ENCODE measurements around the gene UQCC3. TPM values are rescaled to one million over a fixed set of nuclear protein-coding genes. Genes with fewer than 3 reads are reported as not detected.
A peak's percentile ranks its signal among the peaks of the same experiment; 100 is the strongest.
"Not testable (repeated sequence)": the region's sequence is repeated elsewhere in the genome, so short reads cannot be mapped to it uniquely, and the experiment has no call there.

Gene UQCC3
- total RNA-seq, 2 experiments from 2014 or later = 5.0 to 5.7 TPM

DNA sequence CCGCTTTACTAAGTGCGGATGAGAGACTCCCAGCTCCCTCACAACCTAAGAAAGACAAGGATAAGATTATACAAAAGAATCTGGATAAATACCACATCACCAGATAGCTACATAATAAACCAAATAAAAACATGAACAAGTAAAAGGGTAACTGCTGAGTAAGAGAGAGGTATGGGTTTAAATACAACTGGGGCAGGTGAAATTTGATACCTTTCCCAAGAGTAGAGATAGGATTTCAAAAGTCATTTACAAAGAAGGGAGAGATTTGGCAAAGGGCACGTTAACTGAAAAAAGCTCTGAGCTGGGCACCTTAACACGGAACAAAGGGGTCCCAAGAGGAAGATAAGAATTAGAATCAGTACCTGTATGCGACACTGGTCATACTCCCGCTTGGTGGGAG is 5.7 kb downstream of the UQCC3 start:
- Mint-ChIP-seq H3K4me3 (peak overlapping the region; percentile 90), H3K27me3 (no peaks in the 10 kb centered on the region), H3K36me3 (peaks cover 38% of the 10 kb centered on the region), H3K27ac (peak overlapping the region; percentile 39), H3K4me1 (peaks cover 47% of the 10 kb centered on the region), H3K9me3 (no peaks in the 10 kb centered on the region)
- DNase-seq = no peak

DNA sequence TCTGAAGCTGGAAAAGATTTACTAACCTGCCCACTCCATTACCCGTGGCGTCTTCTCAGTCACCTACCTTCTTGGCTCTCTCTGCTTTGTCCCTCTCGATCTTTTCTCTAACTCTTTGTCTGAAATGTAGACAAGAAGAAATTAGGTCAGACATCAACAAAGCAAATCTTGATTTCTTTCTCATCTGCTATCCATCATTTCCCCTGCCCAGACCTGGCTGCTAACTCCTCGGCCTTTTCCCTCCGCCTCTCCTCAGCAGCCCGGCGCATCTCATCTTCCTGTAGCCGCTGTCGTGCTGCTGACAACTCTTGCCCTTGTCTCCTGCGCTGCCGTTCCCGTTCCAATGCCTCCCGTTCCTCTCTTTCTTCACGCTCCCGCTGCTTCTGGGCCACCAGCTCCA is 6.2 kb downstream of the UQCC3 start:
- DNase-seq = no peak
- peak overlapping the region; percentile 89 for H3K27ac Mint-ChIP-seq
- H3K9me3 Mint-ChIP-seq = no peaks in the 10 kb centered on the region
- H3K4me1 Mint-ChIP-seq = peaks cover 42% of the 10 kb centered on the region
- H3K4me3 Mint-ChIP-seq = peak overlapping the region; percentile 90
- H3K27me3 Mint-ChIP-seq = no peaks in the 10 kb centered on the region
- H3K36me3 Mint-ChIP-seq = peaks cover 32% of the 10 kb centered on the region

DNA sequence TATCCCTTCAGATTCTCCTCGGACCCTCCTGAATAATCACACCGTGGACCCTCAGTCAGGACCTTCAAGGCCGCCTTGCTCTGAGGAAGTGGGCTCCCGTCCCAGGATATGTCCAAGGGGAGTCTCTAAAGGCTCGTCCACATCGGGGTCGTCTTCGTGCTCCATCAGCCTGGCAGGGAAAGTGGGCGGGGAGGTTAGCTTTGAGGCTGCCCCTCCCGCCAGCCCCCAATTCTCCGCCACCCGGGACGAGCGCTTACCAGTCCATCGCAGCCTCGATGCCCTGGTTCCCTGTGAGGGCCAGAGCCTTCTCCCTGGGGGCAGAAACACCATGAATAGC is 6.9 kb downstream of the UQCC3 start:
- Mint-ChIP-seq H3K36me3 (peaks cover 29% of the 10 kb centered on the region), H3K27me3 (no peaks in the 10 kb centered on the region), H3K9me3 (no peaks in the 10 kb centered on the region), H3K4me1 (peaks cover 37% of the 10 kb centered on the region), H3K4me3 (peak overlapping the region; percentile 90), H3K27ac (peak overlapping the region; percentile 89)
- DNase-seq = no peak

DNA sequence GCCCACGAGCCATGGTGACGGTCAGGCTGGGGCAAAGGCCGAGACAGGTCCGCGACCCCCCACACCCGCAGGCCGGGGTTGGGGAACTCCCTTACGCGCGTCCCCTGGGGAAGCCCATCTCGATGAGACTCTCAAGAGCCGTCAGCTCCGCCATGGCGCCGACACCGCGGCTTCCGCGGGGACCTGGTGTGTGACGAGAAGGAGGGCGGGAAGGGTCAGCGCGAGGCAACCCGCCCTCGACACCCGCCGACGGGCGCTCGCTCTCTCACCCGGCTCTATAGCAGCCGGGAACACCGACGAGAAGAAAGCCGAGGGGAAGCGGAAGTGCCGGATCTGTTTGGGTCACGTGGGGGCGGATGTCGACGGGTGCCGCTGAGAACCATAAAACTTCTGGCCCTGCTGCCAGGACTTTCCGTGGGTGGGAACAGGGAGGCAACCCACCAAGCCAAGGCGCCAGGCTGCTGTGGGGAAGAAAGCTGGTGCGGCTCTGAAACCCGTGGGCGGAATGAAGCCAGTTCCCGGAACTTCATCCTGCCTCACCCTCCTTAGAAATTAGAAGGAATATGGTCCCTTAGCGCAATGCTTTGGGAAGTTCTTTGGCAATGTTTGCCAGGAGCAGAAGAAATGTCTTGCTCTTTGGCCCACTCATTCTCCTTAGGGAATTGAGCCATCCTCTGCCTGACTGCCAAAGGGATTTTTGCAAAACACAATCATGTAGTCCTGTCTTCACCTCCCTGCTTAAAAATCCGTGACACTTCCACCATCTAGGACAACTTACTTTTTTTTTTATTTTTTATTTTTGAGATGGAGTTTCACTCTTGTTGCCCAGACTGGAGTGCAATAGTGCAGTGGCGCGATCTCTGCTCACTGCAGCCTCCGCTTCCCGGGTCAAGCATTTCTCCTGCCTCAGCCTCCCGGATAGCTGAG is 7.6 kb downstream of the UQCC3 start, which contains the start of gene UBXN1:
UBXN1 (minus strand) TSS at position 304 of the 927 bp plus-strand sequence; CDS start at position 154, 150 bp downstream.
- no peaks in the 10 kb centered on the region for H3K9me3 Mint-ChIP-seq
- DNase-seq = peak; percentile 88
- peaks cover 34% of the 10 kb centered on the region for H3K4me1 Mint-ChIP-seq
- H3K4me3 Mint-ChIP-seq = peak within 1 kb of the TSS; percentile 90
- peaks cover 27% of the 10 kb centered on the region for H3K36me3 Mint-ChIP-seq
- H3K27me3 Mint-ChIP-seq = no peaks in the 10 kb centered on the region
- H3K27ac Mint-ChIP-seq = peak within 1 kb of the TSS; percentile 89

DNA sequence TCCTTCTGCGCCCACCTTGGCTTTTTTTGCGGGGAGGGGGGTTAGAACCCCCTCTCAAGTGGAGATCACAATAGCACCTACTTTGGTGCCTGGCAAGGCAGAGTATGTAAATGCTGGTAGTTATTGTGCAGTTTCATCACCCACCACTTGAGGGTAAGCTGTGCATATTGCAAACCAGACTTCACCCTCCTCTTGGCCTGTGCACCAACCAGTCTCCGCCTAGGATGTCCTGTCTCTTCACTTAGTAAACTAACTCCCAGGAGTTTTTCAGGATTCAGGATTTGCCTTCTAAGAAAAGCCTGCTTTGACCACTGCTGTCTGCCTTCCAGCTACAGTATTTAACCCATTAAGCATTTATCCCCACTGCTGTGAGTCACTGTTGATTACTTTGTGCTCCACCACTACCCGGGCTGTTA is 9.4 kb downstream of the UQCC3 start:
- Mint-ChIP-seq H3K9me3 (no peaks in the 10 kb centered on the region), H3K27me3 (no peaks in the 10 kb centered on the region), H3K4me3 (peak overlapping the region; percentile 42), H3K27ac (peak overlapping the region; percentile 75), H3K4me1 (peaks cover 32% of the 10 kb centered on the region), H3K36me3 (peaks cover 19% of the 10 kb centered on the region)
- DNase-seq = peak; percentile 38

DNA sequence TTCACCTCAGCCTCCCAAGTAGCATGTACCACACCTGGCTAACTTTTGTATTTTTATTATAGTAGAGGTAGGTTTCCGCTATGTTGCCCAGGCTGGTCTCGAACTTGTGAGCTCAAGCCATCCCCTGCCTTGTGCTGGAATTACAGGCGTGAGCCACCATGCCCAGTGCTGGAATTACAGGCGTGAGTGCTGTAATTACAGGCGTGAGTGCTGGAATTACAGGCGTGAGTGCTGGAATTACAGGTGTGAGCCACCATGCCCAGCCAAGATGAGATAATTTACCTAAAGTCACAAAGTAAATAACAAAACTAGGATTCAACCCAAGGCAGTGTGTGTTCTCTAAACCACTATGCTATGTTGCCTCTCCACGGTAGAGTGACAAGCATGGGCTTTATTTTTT is 11.0 kb downstream of the UQCC3 start:
- DNase-seq = no peak
- Mint-ChIP-seq H3K27me3 (peaks cover 10% of the 10 kb centered on the region), H3K4me3 (no peak overlapping the region), H3K27ac (no peak overlapping the region), H3K4me1 (peaks cover 20% of the 10 kb centered on the region), H3K9me3 (no peaks in the 10 kb centered on the region), H3K36me3 (peaks cover 9% of the 10 kb centered on the region)

DNA sequence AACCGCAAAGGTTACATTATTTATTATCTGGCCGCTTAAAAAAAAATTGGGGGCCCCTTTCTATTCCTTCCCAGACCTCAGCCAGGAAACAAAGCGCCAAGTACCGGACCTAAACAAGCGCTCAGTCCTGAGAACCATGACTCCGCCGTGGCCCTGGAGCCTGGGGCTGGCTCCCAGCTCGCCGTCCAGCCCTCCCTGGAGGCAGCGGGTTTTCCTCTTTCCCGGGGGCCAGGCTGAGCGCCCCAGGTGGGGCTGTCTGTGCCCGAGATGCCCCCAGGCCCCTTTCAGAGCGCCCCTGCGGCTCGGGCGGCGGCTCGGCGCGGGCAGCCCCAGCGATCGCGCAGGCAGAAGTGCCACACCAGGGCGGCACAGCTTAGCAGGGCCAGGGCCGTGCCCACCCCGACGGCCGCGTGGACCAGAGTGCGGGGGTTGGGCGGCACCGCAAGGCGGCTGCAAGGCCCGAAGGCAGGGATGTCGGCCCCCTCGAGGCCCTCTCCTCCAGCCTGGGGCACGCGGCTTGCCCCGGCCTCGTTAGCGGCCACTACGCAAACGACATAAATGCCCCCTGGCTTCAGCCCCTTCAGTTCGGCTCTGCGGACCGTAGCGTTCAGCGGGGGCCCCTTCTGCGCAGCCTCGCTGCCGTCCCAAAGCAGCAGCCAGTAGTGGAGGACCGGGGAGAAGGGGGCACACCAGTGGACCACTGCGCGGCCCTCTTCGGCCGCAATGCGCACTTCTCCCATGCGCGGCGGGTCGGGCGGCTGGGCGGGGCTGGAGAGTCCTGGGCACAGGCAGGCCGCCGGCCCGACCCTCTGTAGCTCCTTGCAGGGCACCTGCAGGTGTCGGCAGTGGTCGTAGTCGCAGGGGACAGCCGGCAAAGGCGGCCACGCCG is 16.3 kb downstream of the UQCC3 start:
- H3K4me1 Mint-ChIP-seq = no peaks in the 10 kb centered on the region

DNA sequence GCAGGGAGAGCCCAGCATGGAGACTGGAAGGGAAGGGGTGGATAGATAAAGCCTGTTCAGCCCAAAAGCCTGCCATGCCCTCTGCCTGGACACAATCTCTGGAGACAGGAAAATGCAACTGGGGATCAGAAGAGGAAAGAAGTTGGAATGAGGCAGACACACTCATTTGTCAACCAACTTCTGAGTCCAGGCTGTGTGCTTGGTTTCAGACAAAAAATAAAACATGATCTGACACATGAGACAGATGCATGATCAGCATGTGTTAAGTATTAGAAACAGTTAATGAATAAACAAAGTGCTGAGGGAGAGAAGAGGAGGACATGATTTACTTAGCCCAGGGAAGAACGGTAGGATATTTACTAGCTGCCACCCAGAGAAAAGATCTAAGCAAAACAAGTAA is 17.0 kb downstream of the UQCC3 start:
- Mint-ChIP-seq H3K4me1 (no peaks in the 10 kb centered on the region), H3K27ac (no peak overlapping the region), H3K4me3 (no peak overlapping the region), H3K27me3 (peaks cover 19% of the 10 kb centered on the region), H3K36me3 (peaks cover 15% of the 10 kb centered on the region), H3K9me3 (no peaks in the 10 kb centered on the region)
- no peak for DNase-seq

More for the DNA sequence above, 16.3 kb downstream of the UQCC3 start:
- Mint-ChIP-seq H3K27me3 (peaks cover 19% of the 10 kb centered on the region), H3K36me3 (peaks cover 12% of the 10 kb centered on the region), H3K27ac (no peak overlapping the region), H3K4me3 (no peak overlapping the region), H3K9me3 (no peaks in the 10 kb centered on the region)
- DNase-seq = no peak

DNA sequence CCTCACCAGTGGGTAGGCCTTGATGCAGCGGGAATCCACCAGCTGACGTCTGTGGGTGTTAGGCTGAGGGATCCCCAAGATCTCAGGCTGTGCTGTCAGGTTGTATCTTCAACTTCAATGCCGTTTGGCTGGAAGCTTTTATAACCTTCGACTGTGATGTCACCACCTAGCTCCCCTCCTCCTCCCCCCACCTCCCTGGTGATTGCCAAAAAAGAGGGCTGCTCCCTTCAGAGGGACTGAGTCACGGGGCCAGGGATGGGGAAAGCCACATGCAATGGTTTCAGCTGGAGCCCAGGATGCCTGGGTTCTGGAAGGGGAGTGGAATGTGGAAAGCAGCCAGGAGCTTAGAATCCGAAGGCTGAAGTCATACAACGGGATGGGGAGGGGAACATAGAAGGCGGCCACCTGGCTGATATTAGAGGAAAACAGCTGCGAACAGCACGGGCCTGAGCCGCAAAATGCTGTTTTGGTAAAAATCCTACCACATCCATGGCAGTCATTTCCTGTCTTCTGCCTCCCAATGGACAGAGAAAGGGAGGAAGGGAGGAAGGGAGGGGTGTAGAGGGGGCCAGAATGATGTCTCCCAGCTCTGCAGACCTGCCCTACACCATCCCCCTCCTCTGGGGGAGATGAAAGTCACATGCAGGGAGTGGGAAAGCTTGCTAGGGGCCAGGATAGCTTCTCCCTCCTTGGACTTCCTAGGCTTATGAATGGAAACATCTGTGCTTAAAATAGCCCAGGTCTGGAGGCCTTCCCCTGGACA is 18.1 kb downstream of the UQCC3 start, which contains the start of gene LRRN4CL:
LRRN4CL (minus strand) TSS at position 110 of the 763 bp plus-strand sequence. CDS start 1,022 bp downstream, outside the sequence.
- no peak for DNase-seq
- no peak within 1 kb of the TSS for H3K27ac Mint-ChIP-seq
- no peaks in the 10 kb centered on the region for H3K4me1 Mint-ChIP-seq
- H3K27me3 Mint-ChIP-seq = peaks cover 19% of the 10 kb centered on the region
- peaks cover 15% of the 10 kb centered on the region for H3K36me3 Mint-ChIP-seq
- H3K9me3 Mint-ChIP-seq = no peaks in the 10 kb centered on the region
- no peak within 1 kb of the TSS for H3K4me3 Mint-ChIP-seq

DNA sequence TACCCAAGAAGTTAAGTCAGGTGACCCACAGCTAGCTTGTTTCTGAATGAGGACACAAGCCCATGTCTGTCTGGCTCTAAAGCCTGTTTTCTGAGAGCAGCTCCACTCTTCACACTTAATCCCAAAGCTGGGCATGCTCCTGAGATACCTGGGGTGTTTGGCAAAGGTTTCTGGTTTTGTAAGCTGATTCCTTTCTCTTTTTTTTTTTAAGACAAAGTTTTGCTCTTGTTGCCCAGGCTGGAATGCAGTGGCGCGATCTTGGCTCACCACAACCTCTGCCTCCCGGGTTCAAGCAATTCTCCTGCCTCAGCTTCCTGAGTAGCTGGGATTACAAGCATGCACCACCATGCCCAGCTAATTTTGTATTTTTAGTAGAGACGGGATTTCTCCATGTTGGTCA is 22.2 kb downstream of the UQCC3 start:
- not testable (repeated sequence) for H3K27ac Mint-ChIP-seq, H3K9me3 Mint-ChIP-seq, H3K4me1 Mint-ChIP-seq, H3K27me3 Mint-ChIP-seq, DNase-seq, H3K4me3 Mint-ChIP-seq
- peaks cover 12% of the 10 kb centered on the region for H3K36me3 Mint-ChIP-seq

DNA sequence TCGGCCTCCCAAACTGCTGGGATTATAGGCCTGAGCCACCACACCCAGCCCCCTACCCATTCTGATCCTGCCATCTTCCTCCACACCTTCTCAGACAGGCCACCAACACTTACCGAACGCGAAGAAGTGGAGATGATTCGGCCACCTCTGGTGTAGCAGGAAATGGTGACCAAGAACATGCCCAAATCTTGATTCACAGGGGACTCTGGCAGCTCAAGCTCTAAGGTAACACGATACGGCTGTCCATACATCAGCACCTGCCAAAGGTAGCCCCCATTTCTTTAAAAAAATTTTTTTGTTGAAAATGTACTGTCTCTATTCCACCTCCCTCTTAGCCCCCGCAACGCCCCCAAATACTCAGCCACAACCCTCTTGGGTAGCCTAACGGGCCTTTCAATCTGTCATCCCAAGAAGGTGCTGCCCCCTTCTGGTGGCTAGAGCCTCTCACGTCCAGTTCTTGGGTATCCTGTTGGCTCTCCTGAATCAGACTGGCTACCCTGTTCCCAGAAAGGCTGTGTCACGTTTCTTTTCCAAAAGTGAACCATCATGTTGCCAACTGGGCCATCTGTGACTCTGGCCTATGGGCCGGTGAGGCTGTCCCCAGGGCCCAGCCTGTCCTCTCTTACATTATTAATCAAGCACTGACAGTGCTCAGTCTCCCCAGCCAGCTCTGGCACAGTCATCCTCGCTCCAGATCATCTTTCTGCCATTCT is 23.1 kb downstream of the UQCC3 start:
- Mint-ChIP-seq H3K27ac (no peak overlapping the region), H3K27me3 (no peaks in the 10 kb centered on the region), H3K4me1 (no peaks in the 10 kb centered on the region), H3K9me3 (no peaks in the 10 kb centered on the region), H3K36me3 (peaks cover 11% of the 10 kb centered on the region), H3K4me3 (no peak overlapping the region)
- peak; percentile 73 for DNase-seq

DNA sequence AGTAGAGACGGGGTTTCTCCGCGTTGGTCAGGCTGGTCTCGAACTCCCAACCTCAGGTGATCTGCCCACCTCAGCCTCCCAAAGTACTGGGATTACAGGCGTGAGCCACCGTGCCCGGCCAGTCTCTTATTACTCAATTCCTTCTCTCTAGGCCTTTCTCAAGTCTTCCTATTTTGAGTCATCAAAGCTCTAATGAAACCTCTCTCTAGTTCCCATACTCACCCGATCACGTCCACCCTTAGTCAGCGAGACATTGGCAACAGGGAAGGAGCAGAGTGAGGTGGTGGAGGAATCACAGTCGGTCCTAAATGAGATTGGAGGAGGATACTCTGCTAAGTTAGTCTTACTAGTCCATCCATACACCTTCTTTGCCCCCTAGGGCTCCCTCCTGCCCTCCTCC is 30.8 kb downstream of the UQCC3 start:
- H3K4me3 Mint-ChIP-seq = no peak overlapping the region
- peaks cover 13% of the 10 kb centered on the region for H3K36me3 Mint-ChIP-seq
- no peaks in the 10 kb centered on the region for H3K9me3 Mint-ChIP-seq
- peaks cover 12% of the 10 kb centered on the region for H3K4me1 Mint-ChIP-seq
- no peak overlapping the region for H3K27ac Mint-ChIP-seq
- no peaks in the 10 kb centered on the region for H3K27me3 Mint-ChIP-seq
- no peak for DNase-seq

DNA sequence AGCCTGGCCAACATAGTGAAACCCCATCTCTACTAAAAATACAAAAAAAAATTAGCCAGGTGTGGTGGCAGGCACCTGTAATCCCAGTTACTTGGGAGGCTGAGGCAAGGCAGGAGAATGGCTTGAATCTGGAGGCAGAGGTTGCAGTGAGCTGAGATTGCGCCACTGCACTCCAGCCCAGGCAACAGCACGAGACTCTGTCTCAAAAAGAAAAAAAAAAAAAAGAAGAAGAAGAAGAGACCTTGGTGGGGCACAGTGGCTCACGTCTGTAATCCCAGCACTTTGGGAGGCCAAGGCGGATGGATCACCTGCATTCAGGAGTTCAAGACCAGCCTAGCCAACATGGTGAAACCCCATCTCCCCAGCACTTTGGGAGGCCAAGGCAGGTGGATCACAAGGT is 32.4 kb downstream of the UQCC3 start:
- H3K4me3 Mint-ChIP-seq, H3K9me3 Mint-ChIP-seq, H3K27me3 Mint-ChIP-seq, H3K27ac Mint-ChIP-seq, DNase-seq: not testable (repeated sequence)
- H3K4me1 Mint-ChIP-seq = peaks cover 28% of the 10 kb centered on the region
- H3K36me3 Mint-ChIP-seq = peaks cover 16% of the 10 kb centered on the region

DNA sequence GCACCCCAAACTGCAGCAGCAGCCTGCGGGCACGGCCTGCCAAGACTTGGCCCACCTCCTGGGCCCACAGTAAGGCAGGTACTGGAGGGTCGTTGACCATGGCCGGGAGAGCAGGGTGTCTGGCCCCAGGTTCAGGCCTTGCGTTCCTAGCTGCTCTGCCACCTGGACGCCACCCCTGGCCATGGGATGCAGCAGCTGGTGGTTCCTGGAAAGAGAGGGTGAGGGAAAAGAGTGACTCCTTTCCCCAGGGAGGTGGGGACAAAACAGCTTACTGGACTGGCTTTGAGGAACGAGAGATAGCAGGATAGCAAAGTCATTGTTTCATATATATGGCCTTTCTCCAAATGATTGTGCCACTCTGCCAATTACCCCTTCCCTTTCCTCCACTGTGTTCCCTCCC is 33.9 kb downstream of the UQCC3 start:
- Mint-ChIP-seq H3K4me3 (peak overlapping the region; percentile 85), H3K27ac (peak overlapping the region; percentile 76), H3K9me3 (no peaks in the 10 kb centered on the region), H3K36me3 (peaks cover 27% of the 10 kb centered on the region), H3K27me3 (no peaks in the 10 kb centered on the region), H3K4me1 (peaks cover 39% of the 10 kb centered on the region)
- DNase-seq = no peak
